ENCODE data around the gene POLE. TPM values are rescaled to one million over a fixed set of nuclear protein-coding genes. Genes with fewer than 3 reads are reported as not detected.

Gene POLE
- polyA plus RNA-seq, 4 donors: 36.7 to 68.0 (median 53.0) TPM

- DNase-seq (ENCODE audit: low read depth in 4 of 4, low spot score in 2 of 4): no peak
Measured at GRCh38 chr12:132689227-132689626, 2.1 kb upstream of the POLE start.

- DNase-seq (ENCODE audit: low read depth in 4 of 4, low spot score in 2 of 4): no peak
Measured at GRCh38 chr12:132686825-132687210, 324 bp downstream of the POLE start.

GRCh38 chr12:132685400-132685799, 1.7 kb downstream of the POLE start:
- no peak for DNase-seq (ENCODE audit: low read depth in 4 of 4, low spot score in 2 of 4)

GRCh38 chr12:132677492-132677891, 9.7 kb downstream of the POLE start:
- DNase-seq (ENCODE audit: low read depth in 4 of 4, low spot score in 2 of 4): no peak

- no peak for DNase-seq (ENCODE audit: low read depth in 4 of 4, low spot score in 2 of 4)
Measured at GRCh38 chr12:132675757-132676432, 11.2 kb downstream of the POLE start.

- no peak for DNase-seq (ENCODE audit: low read depth in 4 of 4, low spot score in 2 of 4)
Measured at GRCh38 chr12:132674561-132674960, 12.6 kb downstream of the POLE start.

- no peak for DNase-seq (ENCODE audit: low read depth in 4 of 4, low spot score in 2 of 4)
Measured at GRCh38 chr12:132673288-132674179, 13.6 kb downstream of the POLE start.

GRCh38 chr12:132672678-132673077, 14.5 kb downstream of the POLE start:
- DNase-seq (ENCODE audit: low read depth in 4 of 4, low spot score in 2 of 4): no peak

GRCh38 chr12:132672116-132672515, 15.0 kb downstream of the POLE start:
- DNase-seq (ENCODE audit: low read depth in 4 of 4, low spot score in 2 of 4): no peak

GRCh38 chr12:132669166-132669879, 17.8 kb downstream of the POLE start:
- DNase-seq (ENCODE audit: low read depth in 4 of 4, low spot score in 2 of 4): no peak

GRCh38 chr12:132668191-132669088, 18.7 kb downstream of the POLE start:
- DNase-seq (ENCODE audit: low read depth in 4 of 4, low spot score in 2 of 4): no peak

- no peak for DNase-seq (ENCODE audit: low read depth in 4 of 4, low spot score in 2 of 4)
Measured at GRCh38 chr12:132665794-132666193, 21.3 kb downstream of the POLE start.

- no peak for DNase-seq (ENCODE audit: low read depth in 4 of 4, low spot score in 2 of 4)
Measured at GRCh38 chr12:132665149-132665491, 22.0 kb downstream of the POLE start.

- DNase-seq (ENCODE audit: low read depth in 4 of 4, low spot score in 2 of 4): no peak
Measured at GRCh38 chr12:132664206-132665148, 22.7 kb downstream of the POLE start.

GRCh38 chr12:132662901-132663755, 24.0 kb downstream of the POLE start:
- DNase-seq (ENCODE audit: low read depth in 4 of 4, low spot score in 2 of 4): no peak

- no peak for DNase-seq (ENCODE audit: low read depth in 4 of 4, low spot score in 2 of 4)
Measured at GRCh38 chr12:132661972-132662371, 25.2 kb downstream of the POLE start.

GRCh38 chr12:132660996-132661395, 26.1 kb downstream of the POLE start:
- no peak for DNase-seq (ENCODE audit: low read depth in 4 of 4, low spot score in 2 of 4)

GRCh38 chr12:132660052-132660451, 27.1 kb downstream of the POLE start:
- no peak for DNase-seq (ENCODE audit: low read depth in 4 of 4, low spot score in 2 of 4)

Data from left renal cortex interstitium (tissue), 4 donors.